GM23248 (cell line): ENCODE measurements around the gene WBP2.

Experiments
- EZH2 ChIP-seq: fragments of 200-600 bp; sonication (generic); IDR thresholded peaks from 2 replicates; pipeline ENCODE4 v1.6.1; 2018; ENCODE audit warnings: antibody characterized with exemption, mild to moderate bottlenecking; ENCODE audit not compliant: insufficient read depth, poor library complexity, severe bottlenecking
- EZH2phosphoT487 ChIP-seq: fragments of 200-600 bp; sonication (generic); IDR thresholded peaks from 2 replicates; pipeline ENCODE4 v1.6.1; 2018; ENCODE audit warnings: antibody characterized with exemption, moderate library complexity, mild to moderate bottlenecking, low read depth; ENCODE audit not compliant: insufficient read depth

DNA sequence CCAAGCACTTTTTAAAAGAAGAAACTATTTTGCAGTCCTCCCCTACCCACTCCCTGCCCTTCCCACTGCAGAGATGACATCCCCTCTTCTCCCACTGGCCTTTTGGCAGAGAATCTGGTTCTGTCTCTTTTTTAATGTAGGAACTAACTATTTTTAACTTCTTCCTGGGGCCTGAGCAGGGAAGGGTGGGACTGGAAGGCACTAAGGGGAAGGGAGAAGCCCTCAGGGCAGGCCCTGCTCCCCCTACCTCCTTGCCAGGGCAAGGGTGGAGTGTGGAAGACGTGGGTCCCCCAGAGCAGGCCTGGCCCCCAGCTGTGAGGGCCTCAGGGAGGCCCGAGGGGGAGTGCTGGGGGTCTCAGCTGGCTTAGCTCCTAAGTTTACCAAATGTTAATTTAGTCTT, 30.5 kb downstream of the WBP2 start:
- no peak for TF ChIP-seq EZH2phosphoT487
- TF ChIP-seq EZH2 = no peak
